Measurements from ENCODE around the gene MED9.

DNA sequence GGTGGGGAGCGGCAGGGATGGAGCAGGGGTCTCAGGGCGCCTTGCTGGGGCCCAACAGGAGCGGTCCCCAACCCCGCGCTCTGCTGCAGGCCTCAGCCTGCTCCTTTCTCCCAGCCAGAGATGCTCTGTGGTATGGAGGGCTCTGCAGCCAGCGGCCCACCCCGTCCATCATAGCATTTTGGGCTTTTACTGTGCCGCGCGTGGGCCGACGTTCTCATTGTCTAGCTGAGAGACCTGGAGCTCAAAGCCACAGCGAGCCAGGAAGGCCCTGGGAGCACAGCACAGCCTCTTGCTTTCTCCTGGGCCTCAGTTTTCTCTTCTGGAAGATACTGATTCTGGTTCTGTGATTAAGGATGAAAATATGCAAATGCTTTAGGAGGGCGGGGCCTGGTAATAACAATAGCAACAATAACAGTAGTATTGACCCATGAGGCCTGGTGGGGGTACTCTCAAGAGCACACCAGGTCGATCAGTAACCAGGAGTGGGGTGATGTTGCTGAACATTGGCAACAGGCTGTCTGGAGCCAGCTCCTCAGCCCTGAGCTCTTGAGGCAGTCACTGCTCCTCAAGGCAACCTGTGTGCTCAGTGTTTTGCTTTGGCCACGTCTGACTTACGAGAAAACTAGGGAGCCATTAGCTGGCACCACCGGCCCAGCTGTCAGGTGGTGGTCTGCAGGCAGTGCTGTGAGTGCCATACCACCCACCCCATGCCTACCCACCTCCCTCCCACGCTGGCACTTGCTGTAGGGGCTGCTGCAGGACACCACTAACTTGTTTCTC, 20.5 kb downstream of the MED9 start:
- TF ChIP-seq POLR2AphosphoS5 (IDR thresholded peaks at IDR 0.05; ENCODE audit: low read depth, low read length) (no peak), POLR2A (IDR thresholded peaks at IDR 0.05; ENCODE audit: low read depth, low read length) (no peak), POU2F2 (IDR thresholded peaks at IDR 0.05; ENCODE audit: low read depth, low read length) (no peak), TAF1 (IDR thresholded peaks at IDR 0.05; ENCODE audit: low read depth, low read length) (no peak), SPI1 (IDR thresholded peaks at IDR 0.05; ENCODE audit: low read depth, low read length) (no peak), PAX5 (IDR thresholded peaks at IDR 0.05; ENCODE audit: insufficient read depth, low read length, severe bottlenecking) (no peak)
